HG03342 (cell line): ENCODE data around the gene LRRC28.

Experiments
- ATAC-seq: cut with Tn5 transposase; IDR thresholded peaks from one replicate; pipeline ENCODE4 v1.9.1; 2021; ENCODE audit warnings: mild to moderate bottlenecking, moderate library complexity; ENCODE audit not compliant: unreplicated experiment

LRRC28 gene

DNA sequence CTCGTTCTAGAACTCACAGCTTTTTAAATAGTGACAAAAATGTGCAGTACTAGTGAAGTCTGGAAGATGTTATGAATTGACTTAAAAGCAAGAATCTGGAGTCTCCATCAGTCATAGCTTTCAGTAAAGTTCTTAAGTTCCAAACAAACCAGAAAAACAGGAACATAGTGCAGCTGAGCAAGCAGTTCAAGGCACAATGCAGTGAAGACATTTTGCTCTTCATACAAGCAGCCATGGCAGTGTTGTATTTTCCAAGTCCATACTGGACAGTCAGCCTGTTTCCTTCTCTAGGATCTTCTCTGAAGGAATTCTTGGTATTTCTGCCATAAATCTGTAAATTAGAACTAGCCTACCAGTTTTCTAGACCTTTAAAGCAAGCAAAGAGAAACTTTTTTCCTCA lies 90.5 kb downstream of the LRRC28 start:
- no peak for ATAC-seq

DNA sequence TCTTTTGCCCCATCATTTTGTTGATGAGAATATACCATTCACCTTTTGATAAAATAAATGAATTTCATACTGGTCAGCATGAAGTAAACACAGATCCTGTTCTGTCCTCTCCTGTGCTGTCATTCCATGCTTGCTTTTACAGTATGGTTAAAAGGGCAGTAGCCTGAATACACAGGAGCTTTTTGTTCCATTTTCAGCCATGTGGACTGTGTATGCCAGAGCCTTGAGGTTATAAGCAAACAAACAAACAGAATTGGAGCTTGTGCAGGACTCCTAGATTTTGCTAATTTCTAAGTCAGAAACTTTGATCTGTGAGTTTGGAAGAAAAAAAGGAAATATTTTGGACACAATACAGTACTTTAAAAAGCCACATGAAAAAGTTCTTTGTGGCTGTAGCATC lies 91.9 kb downstream of the LRRC28 start:
- ATAC-seq = no peak

GRCh38 chr15:99343881-99344551 lies 92.7 kb downstream of the LRRC28 start:
- ATAC-seq = no peak

- ATAC-seq = no peak
These were observed 93.4 kb downstream of the LRRC28 start for GRCh38 chr15:99344639-99345038.

- no peak for ATAC-seq
These were observed 94.0 kb downstream of the LRRC28 start for GRCh38 chr15:99345242-99345641.

DNA sequence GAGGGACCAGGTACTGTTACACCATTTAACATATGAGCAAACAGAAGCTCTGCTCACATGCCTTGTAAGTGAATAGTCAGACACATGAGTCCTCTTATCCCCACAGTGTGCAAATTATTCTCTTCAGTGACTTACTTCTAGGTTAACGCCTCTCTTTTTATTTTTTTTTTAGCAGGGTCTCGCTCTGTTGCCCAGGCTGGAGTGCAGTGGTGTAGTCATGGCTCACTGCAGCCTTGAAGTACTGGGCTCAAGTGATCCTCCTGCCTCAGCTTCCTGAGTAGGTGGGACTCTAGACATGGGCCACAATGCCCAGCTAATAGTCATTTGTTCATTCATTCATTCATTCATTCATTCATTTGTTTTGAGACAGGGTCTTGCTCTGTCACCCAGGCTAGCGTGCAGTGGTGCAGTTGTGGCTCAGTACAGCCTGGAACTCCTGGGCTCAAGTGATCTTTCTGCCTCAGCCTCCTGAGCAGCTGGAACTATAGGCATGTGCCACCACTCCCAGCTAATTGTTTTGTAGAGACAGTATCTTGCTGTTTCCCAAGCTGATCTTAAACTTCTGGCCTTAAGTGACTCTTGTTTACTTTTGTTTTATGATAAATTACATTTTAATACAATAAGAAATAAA lies 94.7 kb downstream of the LRRC28 start:
- peak; percentile 54 for ATAC-seq

DNA sequence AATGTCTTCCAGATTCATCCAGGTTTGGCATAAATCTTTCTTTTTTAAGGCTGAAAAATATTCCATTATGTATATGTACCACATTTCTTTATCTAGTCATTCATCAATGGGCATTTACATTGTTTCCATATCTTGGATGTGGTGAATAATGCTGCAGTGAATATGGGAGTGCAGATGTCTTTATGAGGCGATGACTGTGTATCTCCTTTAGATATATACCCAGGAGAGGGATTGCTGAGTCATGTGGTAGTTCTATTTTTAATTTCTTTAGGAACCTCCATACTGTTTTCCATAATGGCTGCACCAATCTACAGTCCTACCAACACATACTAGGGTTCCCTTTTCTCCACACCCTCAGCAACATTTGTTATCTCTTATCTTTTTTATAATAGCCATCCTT lies 96.3 kb downstream of the LRRC28 start:
- ATAC-seq = no peak

DNA sequence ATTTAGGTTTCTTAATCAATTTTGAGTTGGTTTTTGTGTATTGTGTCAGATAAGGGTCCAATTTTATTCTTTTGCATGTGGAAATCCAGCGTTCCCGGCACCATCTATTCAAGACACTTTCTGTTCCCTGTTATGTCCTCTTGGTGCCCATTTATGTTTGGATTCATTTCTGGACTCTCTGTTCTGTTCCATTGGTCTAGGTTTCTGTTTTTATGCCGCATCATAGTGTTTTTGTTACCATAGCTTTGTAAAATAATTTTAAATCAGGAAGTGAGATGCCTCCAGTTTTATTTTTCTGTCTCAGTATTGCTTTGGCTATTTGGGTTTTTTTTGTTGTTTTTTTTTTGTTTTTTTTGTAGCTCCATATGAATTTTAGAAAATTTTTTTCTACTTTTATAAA lies 97.1 kb downstream of the LRRC28 start:
- peak; percentile 44 for ATAC-seq

DNA sequence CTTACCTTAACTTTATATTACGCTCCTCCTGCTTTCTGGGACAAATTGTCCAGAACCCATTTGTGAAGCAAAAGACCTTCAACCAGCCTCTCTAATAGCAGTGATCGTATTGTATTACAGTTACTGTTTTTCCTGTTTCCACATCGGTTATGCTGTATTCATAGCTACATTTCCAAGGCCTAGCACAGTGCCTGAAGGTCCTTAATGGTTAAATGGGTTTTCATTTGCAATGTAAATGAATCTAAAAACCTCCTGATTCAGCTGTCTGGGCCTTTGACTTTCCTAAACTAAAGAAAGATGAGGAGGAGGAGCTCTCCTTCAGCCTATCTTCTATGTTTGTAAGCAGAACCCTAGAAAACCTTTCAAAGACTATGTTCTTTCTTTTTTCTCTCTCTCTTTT lies 99.1 kb downstream of the LRRC28 start:
- ATAC-seq = no peak

GRCh38 chr15:99359769-99360168 lies 108.5 kb downstream of the LRRC28 start:
- no peak for ATAC-seq

- no peak for ATAC-seq
These were observed 110.4 kb downstream of the LRRC28 start for GRCh38 chr15:99361545-99362185.

DNA sequence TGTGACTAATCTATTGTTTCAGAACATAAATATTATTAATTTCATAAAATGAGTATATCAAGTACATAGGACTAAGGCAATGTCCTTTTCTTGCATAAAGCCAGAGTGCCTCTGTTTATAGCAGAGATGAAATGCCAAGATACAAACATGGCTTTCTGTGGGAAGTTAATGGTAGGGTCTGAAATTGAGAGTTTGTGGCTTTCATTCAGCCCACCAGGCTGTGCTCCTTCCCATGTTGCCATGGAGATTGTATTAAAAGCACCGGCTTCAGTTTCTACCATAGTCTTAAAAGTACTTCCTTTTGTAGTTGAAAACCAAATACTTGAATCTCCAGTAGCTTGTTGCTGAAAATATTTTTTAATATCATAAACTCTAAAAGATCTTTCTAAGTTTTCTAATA lies 114.0 kb downstream of the LRRC28 start:
- ATAC-seq = peak; percentile 96

DNA sequence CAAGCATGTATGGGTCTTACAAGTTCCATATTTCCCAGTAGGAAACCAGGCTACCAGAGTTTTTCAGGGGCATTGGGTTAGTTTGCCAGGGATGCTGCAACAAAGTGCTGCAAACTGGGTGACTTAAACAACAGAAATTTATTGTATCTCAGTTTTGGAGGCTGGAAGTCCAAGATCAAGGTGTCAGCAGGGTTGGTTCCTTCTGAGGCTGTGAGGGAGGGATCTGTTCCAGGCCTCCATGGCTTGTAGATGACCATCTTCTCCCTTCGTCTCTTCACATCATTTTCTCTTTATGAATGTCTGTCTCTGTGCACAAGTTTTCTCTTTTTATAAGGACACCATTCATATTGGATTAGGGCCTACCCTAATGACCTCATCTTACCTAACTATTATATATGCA lies 114.7 kb downstream of the LRRC28 start:
- no peak for ATAC-seq

GRCh38 chr15:99368743-99369142 lies 117.5 kb downstream of the LRRC28 start:
- no peak for ATAC-seq

DNA sequence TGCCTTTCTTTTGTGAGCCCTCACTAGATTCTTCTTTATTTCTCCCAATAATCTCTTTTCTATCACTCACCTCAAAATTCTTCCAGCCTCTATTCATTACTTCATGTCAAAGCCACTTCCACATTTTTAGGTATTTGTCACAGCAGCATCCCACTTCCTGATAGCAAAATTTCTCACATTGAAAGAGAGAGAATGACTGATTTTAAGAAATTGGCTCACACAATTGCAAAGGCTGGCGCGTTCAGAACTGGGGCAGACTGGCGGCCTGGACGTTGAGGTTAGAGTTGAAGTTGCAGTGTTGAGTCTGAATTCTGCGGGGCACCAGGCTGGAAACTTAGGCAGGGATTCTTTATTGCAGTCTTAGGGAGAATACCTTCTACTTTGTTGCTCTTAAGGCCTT lies 117.9 kb downstream of the LRRC28 start:
- no peak for ATAC-seq

DNA sequence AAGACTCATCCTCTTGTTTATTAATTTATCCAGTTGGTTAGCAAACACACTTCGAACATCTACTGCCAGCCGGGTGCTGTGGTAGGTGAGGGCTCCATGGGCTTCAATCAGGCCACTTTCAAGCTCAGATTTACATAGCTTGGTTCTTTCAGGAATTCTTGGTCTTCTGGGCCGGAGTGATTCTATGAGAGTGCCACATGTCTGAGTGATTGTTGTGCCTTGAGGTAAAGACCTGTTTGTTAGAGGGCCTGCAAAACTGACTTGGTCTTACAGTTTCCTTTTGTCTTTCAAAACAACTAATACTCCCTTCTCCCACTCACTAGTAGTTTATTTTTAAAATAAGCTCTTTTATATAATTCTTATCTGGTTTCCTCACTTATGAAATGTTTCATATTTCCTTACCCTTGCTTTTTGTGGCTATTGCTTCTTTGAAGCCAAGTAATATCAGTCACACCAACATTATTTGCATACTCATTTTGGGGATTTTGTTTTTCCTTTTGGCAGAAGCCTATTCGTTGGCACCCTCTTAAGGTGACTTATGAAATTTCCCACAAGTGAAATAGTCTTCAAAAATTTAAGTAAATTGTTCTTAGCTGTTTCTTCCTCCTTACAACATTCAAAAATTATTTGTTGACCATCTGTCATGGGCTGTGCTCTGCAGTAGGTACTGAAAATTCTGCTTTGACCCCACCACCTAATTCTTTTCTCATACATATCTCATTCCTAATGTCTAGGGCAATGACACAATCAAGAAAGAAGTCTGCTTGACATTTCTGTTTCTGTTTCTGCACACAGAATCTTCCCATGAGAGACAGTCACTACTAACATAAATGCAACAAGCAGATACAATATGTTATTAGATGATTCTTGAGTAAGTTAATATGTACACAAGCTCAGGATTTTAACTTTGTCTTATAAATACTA lies 120.2 kb downstream of the LRRC28 start:
- ATAC-seq = peak; percentile 89

GRCh38 chr15:99385005-99385669 lies 133.9 kb downstream of the LRRC28 start:
- no peak for ATAC-seq

DNA sequence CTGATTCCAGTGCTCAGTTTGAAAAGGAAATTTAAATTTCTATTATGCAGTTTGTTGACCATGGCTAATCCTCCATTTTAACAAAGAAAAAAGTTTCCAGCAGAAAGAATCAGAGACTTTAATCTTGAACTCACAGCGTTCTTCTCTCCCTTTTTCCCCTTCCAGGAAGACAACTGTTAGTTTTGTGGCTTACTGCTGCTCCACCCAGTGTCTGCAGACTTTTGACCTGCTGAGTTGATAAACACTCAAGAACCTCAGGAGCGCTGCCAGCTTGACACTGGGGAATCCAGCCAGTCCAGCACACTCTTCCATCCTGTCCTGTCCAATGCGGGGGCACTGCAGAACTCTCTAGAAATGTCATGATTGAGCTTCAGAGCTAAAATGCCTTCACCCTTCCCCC lies 134.6 kb downstream of the LRRC28 start:
- no peak for ATAC-seq

DNA sequence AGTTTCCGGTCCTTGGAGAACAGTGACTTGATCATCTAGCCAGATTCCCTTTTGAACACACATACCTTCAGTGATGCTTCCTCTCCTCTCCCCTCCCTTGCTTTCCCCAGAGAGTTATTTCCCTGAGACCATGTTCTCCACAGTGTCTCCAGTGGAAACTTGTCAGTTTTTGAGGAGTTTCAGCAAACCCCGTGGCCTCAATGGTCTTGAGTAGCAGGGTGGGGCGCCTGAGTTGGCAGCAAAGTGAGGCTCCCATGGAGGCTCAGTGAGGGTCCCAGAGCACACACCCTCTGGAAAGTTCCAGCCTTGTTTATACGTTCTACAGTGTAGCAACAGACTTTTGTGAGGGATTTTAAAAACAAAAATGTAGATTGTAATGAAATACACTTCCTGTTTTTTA lies 135.1 kb downstream of the LRRC28 start:
- no peak for ATAC-seq

DNA sequence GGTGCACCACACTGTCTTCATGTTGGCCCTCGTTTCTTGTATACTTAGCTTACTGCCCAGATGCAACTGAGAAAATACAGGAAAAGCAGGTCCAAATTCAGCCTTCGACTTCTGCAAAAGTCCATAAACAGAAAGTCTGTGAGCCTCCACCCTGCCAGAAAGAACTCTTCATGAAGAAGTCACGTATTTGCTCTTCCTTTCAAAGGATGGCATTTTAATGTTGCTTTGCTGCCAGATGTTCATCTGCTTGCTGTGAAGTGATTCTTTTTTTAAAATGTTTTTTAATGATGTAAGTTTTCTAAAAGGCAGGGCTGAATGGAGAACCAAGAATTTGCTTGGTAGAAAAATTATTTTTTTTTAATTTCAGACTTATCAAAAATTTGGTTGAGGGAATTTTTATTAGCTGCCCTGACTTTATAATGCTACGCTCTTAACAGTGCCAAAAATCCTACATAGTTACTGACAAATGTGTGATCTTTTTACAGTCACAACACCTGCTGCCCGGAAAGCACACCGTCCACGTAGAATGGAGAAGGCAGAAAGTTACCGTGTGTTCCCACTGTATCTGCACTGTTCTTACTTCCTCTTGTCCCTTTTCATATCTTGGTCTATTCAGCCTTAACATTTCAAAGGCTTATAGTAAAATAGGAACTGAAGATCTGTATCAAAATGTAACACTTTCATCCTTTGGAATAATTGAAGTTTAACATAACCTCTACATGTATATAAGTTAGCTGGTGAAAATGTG lies 136.3 kb downstream of the LRRC28 start:
- ATAC-seq = no peak
